Testis (tissue), 2 donors: Measurements from ENCODE around the gene FSD2.

Experiments used
- POLR2A ChIP-seq: fragments of 450-650 bp; IDR thresholded peaks from one replicate; pipeline ENCODE4 v1.6.1; 2017; ENCODE audit warnings: antibody characterized with exemption, mild to moderate bottlenecking, moderate library complexity
- TF ChIP-seq, protein P1 (sequence below), 3 experiments: fragments of 450-650 bp in 2 of 3; fragments of 200-600 bp in 1 of 3; sonication (generic) in 1 of 3; IDR thresholded peaks; one replicate each; pipeline ENCODE4 v1.5.1; 2016 to 2019; ENCODE audit warnings: antibody characterized with exemption in 3 of 3, mild to moderate bottlenecking in 2 of 3, moderate library complexity in 1 of 3

DNA sequence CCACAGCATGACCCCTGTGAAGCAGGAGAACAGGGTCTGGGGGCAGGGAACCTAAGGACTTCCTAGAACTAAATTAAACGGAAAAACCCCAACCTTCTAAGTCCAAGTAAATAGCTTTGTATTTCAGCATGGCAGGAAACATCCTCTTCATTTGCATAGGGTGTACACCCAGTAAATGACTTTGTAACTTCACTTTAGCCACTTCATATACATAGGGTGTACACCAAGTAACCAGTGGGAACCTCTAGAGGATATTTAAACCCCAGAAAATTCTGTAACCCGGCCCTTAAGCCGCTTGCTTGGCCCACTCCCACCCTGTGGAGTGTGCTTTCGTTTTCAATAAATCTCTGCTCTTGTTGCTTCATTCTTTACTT, 41.8 kb downstream of the FSD2 start:
- TF ChIP-seq, protein P1, sequence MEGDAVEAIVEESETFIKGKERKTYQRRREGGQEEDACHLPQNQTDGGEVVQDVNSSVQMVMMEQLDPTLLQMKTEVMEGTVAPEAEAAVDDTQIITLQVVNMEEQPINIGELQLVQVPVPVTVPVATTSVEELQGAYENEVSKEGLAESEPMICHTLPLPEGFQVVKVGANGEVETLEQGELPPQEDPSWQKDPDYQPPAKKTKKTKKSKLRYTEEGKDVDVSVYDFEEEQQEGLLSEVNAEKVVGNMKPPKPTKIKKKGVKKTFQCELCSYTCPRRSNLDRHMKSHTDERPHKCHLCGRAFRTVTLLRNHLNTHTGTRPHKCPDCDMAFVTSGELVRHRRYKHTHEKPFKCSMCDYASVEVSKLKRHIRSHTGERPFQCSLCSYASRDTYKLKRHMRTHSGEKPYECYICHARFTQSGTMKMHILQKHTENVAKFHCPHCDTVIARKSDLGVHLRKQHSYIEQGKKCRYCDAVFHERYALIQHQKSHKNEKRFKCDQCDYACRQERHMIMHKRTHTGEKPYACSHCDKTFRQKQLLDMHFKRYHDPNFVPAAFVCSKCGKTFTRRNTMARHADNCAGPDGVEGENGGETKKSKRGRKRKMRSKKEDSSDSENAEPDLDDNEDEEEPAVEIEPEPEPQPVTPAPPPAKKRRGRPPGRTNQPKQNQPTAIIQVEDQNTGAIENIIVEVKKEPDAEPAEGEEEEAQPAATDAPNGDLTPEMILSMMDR (IDR thresholded peaks at IDR 0.05): no peak
- no peak for TF ChIP-seq POLR2A
